PC-3 (cell line): ENCODE data around the gene WDR76. TPM values are rescaled to one million over a fixed set of nuclear protein-coding genes. Genes with fewer than 3 reads are reported as not detected.

Experiments
- ATAC-seq: fragments of 200-7000 bp; cut with Tn5 transposase; 2 replicates; pipeline ENCODE4 v1.9.1; 2020; ENCODE audit warnings: mild to moderate bottlenecking, moderate library complexity
- BruUV-seq: library from RNA; stranded (reverse); fragments of 400-500 nt; replicated peaks from 2 replicates; lab custom pipeline; 2021; lab: Mats Ljungman, UMichigan
- CTCF ChIA-PET: fragments of 300-600 bp; sonication (Branson Sonifier 250); formaldehyde crosslinking; loops from one replicate; lab custom pipeline; 2022; ENCODE audit warnings: antibody characterized with exemption; lab: Charles Lee
- POLR2A ChIA-PET: fragments of 300-600 bp; sonication (Branson Sonifier 250); formaldehyde crosslinking; loops from one replicate; lab custom pipeline; 2022; ENCODE audit warnings: antibody characterized with exemption; ENCODE audit not compliant: unreplicated experiment; lab: Charles Lee
- DNase-seq: peaks from one replicate; pipeline ENCODE4 v3.0.0-alpha.2; 2015
- H2AFZ ChIP-seq: fragments of 300-600 bp; sonication (generic); 2 replicates; pipeline ENCODE4 v1.6.0; 2016; ENCODE audit warnings: antibody characterized with exemption, low read length
- H3F3A ChIP-seq: fragments of 300-600 bp; sonication (generic); one replicate; pipeline ENCODE4 v1.6.0; 2017; ENCODE audit warnings: antibody characterized with exemption, low read length, control low read depth, mild to moderate bottlenecking; ENCODE audit not compliant: unreplicated experiment
- H3K27ac ChIP-seq: fragments of 300-600 bp; sonication (generic); 2 replicates; pipeline ENCODE4 v1.5.1; 2016; ENCODE audit warnings: mild to moderate bottlenecking, low read length
- H3K27me3 ChIP-seq: fragments of 300-600 bp; sonication (generic); 2 replicates; pipeline ENCODE4 v1.6.1; 2016; ENCODE audit warnings: low read length, mixed read lengths
- H3K36me3 ChIP-seq: fragments of 300-600 bp; sonication (generic); 2 replicates; pipeline ENCODE4 v1.6.1; 2016; ENCODE audit warnings: low read depth, mixed run types, low read length, mixed read lengths
- H3K4me1 ChIP-seq: fragments of 300-600 bp; sonication (generic); 2 replicates; pipeline ENCODE4 v1.5.1; 2016; ENCODE audit warnings: low read length; ENCODE audit not compliant: insufficient read depth
- H3K4me2 ChIP-seq: fragments of 300-600 bp; sonication (generic); 2 replicates; pipeline ENCODE4 v1.6.0; 2016; ENCODE audit warnings: low read length
- H3K4me3 ChIP-seq: fragments of 300-600 bp; sonication (generic); 2 replicates; pipeline ENCODE4 v1.5.1; 2016; ENCODE audit warnings: mild to moderate bottlenecking, low read length, mixed read lengths
- H3K79me2 ChIP-seq: fragments of 300-600 bp; sonication (generic); 2 replicates; pipeline ENCODE4 v1.6.1; 2017; ENCODE audit warnings: low read length, mixed read lengths
- H3K9ac ChIP-seq: fragments of 300-600 bp; sonication (generic); 2 replicates; pipeline ENCODE4 v1.6.0; 2016; ENCODE audit warnings: mild to moderate bottlenecking, low read length
- H3K9me2 ChIP-seq: fragments of 300-600 bp; sonication (generic); replicated peaks from 2 replicates; pipeline ENCODE4 v1.6.1; 2016; ENCODE audit warnings: mixed run types, low read length, mixed read lengths
- H3K9me3 ChIP-seq: fragments of 300-600 bp; sonication (generic); 2 replicates; pipeline ENCODE4 v1.6.1; 2016; ENCODE audit warnings: low read length, mixed read lengths
- H4K20me1 ChIP-seq: fragments of 300-600 bp; sonication (generic); 2 replicates; pipeline ENCODE4 v1.6.1; 2016; ENCODE audit warnings: low read length, mixed read lengths
- EZH2 ChIP-seq: fragments of 300-600 bp; sonication (generic); IDR thresholded peaks from one replicate; pipeline ENCODE4 v1.6.1; 2017; ENCODE audit warnings: antibody characterized with exemption, mild to moderate bottlenecking, low read length; ENCODE audit not compliant: unreplicated experiment
- EZH2phosphoT487 ChIP-seq: fragments of 300-600 bp; sonication (generic); IDR thresholded peaks from 2 replicates; pipeline ENCODE4 v1.6.1; 2018; ENCODE audit warnings: mild to moderate bottlenecking, antibody characterized with exemption, low read length, borderline replicate concordance
- intact Hi-C: fragments of 100-400 bp; cut with micrococcal nuclease; formaldehyde crosslinking; loops from 2 replicates; pipeline ENCODE4 v1.9.0; 2023
- total RNA-seq: library from RNA; depleted of rRNA; stranded (reverse); fragments of >200 nt; gene quantifications from 2 replicates; pipeline ENCODE4 v1.2.3, GENCODE V29; 2014
- TF ChIP-seq, protein P1 (sequence below): fragments of 300-600 bp; sonication (generic); conservative IDR thresholded peaks from 2 replicates; pipeline ENCODE4 v1.5.1; 2017; ENCODE audit warnings: antibody characterized with exemption, low read depth, mild to moderate bottlenecking, low read length

WDR76 gene
- total RNA-seq, 1 experiment from 2014 or later, result 29.0 TPM

DNA sequence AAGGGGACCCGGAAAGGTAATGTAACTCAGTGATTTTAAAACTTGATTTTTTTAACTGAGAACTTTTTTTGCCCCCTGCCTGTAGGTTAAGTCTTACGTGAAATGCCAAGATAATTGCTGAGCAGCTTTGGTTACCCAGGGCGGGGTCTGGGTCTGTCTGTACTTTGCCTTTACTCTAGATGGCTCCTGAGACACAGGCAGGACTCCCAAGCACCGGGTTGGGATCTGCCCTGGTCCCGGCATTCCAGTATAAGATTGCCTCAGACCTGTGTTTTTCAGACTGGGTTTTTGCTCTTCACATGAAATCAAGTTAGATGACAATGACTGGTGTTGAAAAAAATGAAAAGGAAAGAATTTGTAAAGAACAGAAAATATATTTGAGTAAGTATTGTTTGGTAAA lies 40.3 kb downstream of the WDR76 start:
- H3K27me3 ChIP-seq, result no peaks in the 10 kb centered on the region
- POLR2A ChIA-PET, result no interaction called here
- no peak overlapping the region for H3K9ac ChIP-seq
- no peak overlapping the region for H3K4me3 ChIP-seq
- no peaks in the 10 kb centered on the region for H3K4me1 ChIP-seq
- DNase-seq, result no peak
- ATAC-seq, result peak; percentile 56; the same call in 1 of the 2 replicates
- H3K79me2 ChIP-seq, result no peaks in the 10 kb centered on the region
- H3K27ac ChIP-seq, result no peak overlapping the region
- H4K20me1 ChIP-seq, result no peaks in the 10 kb centered on the region
- H3K9me2 ChIP-seq, result no peaks in the 10 kb centered on the region
- H2AFZ ChIP-seq, result no peak overlapping the region
- H3K36me3 ChIP-seq, result peaks cover 13% of the 10 kb centered on the region; the same call in 1 of the 2 replicates
- H3K4me2 ChIP-seq, result no peak overlapping the region
- H3F3A ChIP-seq, result no peaks in the 10 kb centered on the region
- CTCF ChIA-PET, result no interaction called here
- intact Hi-C loops, result loop anchor here (10.0 kb wide), 1 partner anchor 62 kb away; the partner anchor contains the start of genes HYPK and SERINC4
- TF ChIP-seq, protein P1, sequence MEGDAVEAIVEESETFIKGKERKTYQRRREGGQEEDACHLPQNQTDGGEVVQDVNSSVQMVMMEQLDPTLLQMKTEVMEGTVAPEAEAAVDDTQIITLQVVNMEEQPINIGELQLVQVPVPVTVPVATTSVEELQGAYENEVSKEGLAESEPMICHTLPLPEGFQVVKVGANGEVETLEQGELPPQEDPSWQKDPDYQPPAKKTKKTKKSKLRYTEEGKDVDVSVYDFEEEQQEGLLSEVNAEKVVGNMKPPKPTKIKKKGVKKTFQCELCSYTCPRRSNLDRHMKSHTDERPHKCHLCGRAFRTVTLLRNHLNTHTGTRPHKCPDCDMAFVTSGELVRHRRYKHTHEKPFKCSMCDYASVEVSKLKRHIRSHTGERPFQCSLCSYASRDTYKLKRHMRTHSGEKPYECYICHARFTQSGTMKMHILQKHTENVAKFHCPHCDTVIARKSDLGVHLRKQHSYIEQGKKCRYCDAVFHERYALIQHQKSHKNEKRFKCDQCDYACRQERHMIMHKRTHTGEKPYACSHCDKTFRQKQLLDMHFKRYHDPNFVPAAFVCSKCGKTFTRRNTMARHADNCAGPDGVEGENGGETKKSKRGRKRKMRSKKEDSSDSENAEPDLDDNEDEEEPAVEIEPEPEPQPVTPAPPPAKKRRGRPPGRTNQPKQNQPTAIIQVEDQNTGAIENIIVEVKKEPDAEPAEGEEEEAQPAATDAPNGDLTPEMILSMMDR, result no peak
- TF ChIP-seq EZH2phosphoT487, result no peak
- no peak for TF ChIP-seq EZH2
- H3K9me3 ChIP-seq, result no peaks in the 10 kb centered on the region
- BruUV-seq, result no TSS peak

DNA sequence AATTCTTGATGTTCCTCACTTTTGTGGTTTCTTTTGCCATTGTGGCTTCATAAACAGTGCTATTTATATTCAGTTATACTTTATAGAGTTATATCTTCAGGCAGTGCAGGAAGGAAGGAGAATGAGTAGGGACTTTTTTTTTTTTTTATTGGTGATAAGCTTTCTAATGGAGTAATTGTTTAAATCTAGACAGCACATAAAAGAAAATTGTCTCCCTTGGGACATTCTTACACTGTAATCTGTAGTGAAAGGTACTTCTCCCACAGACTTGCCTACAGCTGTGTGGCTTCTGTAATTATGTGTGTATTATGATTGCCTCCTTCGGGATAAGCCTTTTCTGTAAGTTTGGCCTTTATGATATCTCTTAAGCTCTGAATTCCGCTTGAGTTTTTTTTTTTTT lies 41.6 kb downstream of the WDR76 start:
- ATAC-seq, result peak; percentile 20; the same call in 1 of the 2 replicates
- Histone ChIP-seq H4K20me1 (no peaks in the 10 kb centered on the region), H3K4me1 (no peaks in the 10 kb centered on the region), H3K4me3 (no peak overlapping the region), H3K9me2 (no peaks in the 10 kb centered on the region), H3K27ac (no peak overlapping the region), H3K36me3 (peaks cover 21% of the 10 kb centered on the region; the same call in 1 of the 2 replicates), H3K27me3 (no peaks in the 10 kb centered on the region), H3K4me2 (no peak overlapping the region), H3K9ac (no peak overlapping the region), H3K9me3 (no peaks in the 10 kb centered on the region), H3F3A (no peaks in the 10 kb centered on the region), H3K79me2 (no peaks in the 10 kb centered on the region), H2AFZ (no peak overlapping the region)
- BruUV-seq, result no TSS peak
- ChIA-PET POLR2A (interaction anchor here (0.7 kb wide), 1 partner anchor 15 kb away, joined by 3 read pairs; no protein-coding TSS in a partner anchor), CTCF (interaction anchor here (0.5 to 0.6 kb wide), 4 partner anchors 347 to 648 kb away, joined by 3 to 14 read pairs (median 5); no protein-coding TSS in a partner anchor)
- intact Hi-C loops, result loop anchor here (10.0 kb wide), 1 partner anchor 64 kb away; the partner anchor contains the start of genes HYPK and SERINC4
- TF ChIP-seq, protein P1, result no peak
- TF ChIP-seq EZH2, result no peak
- no peak for TF ChIP-seq EZH2phosphoT487
- no peak for DNase-seq

DNA sequence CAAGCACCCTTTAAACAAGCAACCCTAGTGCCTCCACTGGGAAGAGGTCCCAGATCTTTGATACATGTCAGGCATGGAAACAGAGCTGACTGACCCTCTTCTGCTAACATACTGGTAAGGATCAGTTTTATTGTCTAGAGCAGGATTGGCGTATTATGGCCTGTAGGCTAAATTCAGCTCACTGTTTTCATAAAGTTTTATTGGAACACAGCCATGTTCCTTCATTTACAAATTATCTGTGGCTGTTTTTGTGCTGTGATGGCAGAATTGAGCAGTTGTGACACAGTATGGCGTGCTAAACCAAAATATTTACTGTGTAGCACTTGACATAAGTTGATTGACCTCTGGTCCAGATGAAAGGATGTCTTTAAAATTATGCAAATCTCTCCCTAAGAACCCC lies 45.0 kb downstream of the WDR76 start:
- no peaks in the 10 kb centered on the region for H3K9me3 ChIP-seq
- H2AFZ ChIP-seq, result no peak overlapping the region
- POLR2A ChIA-PET, result no interaction called here
- H3K9me2 ChIP-seq, result no peaks in the 10 kb centered on the region
- H3K27me3 ChIP-seq, result no peaks in the 10 kb centered on the region
- no peak overlapping the region for H3K4me3 ChIP-seq
- H3K79me2 ChIP-seq, result no peaks in the 10 kb centered on the region
- H3F3A ChIP-seq, result no peaks in the 10 kb centered on the region
- intact Hi-C loops, result loop anchor here (2.0 kb wide), 1 partner anchor 631 kb away; no protein-coding TSS in a partner anchor
- no peak overlapping the region for H3K9ac ChIP-seq
- no peaks in the 10 kb centered on the region for H3K4me1 ChIP-seq
- CTCF ChIA-PET, result no interaction called here
- no peak overlapping the region for H3K4me2 ChIP-seq
- no peak for DNase-seq
- no peak overlapping the region for H3K27ac ChIP-seq
- ATAC-seq, result no peak
- no peaks in the 10 kb centered on the region for H4K20me1 ChIP-seq
- BruUV-seq, result no TSS peak
- peaks cover 18% of the 10 kb centered on the region; the same call in 1 of the 2 replicates for H3K36me3 ChIP-seq
- TF ChIP-seq, protein P1, result no peak
- TF ChIP-seq EZH2phosphoT487 (no peak), EZH2 (no peak)
